H9 (cell line): Measurements from ENCODE around the gene GORASP1. TPM values are rescaled to one million over a fixed set of nuclear protein-coding genes. Genes with fewer than 3 reads are reported as not detected.

ENCODE experiments used
- DNase-seq: peaks from one replicate; pipeline ENCODE4 v3.0.0-alpha.2; 2017
- H2AFZ ChIP-seq: one replicate; pipeline ENCODE4 v1.6.1; 2013; ENCODE audit warnings: mild to moderate bottlenecking, low read length, control low read depth, moderate library complexity
- H2AK5ac ChIP-seq: 2 replicates; pipeline ENCODE4 v1.6.1; 2013; ENCODE audit warnings: low read length, control low read depth, mixed read lengths; ENCODE audit not compliant: insufficient read length
- H2BK120ac ChIP-seq: one replicate; pipeline ENCODE4 v1.6.1; 2013; ENCODE audit warnings: low read depth, mild to moderate bottlenecking, low read length, control low read depth, inconsistent platforms; ENCODE audit not compliant: poor library complexity, severe bottlenecking
- H2BK12ac ChIP-seq: 2 replicates; pipeline ENCODE4 v1.6.1; 2013; ENCODE audit warnings: low read length, control low read depth, mixed read lengths, low read depth; ENCODE audit not compliant: insufficient read length
- H2BK15ac ChIP-seq: 2 replicates; pipeline ENCODE4 v1.6.1; 2013; ENCODE audit warnings: low read depth, low read length, control low read depth
- H2BK20ac ChIP-seq: one replicate; pipeline ENCODE4 v1.6.1; 2013; ENCODE audit warnings: low read depth, mild to moderate bottlenecking, low read length, control low read depth, inconsistent platforms; ENCODE audit not compliant: poor library complexity, severe bottlenecking
- H2BK5ac ChIP-seq: 2 replicates; pipeline ENCODE4 v1.6.1; 2013; ENCODE audit warnings: low read length, control low read depth, mixed read lengths; ENCODE audit not compliant: insufficient read length
- H3K14ac ChIP-seq: 2 replicates; pipeline ENCODE4 v1.6.1; 2013; ENCODE audit warnings: low read length, control low read depth; ENCODE audit not compliant: insufficient read depth
- H3K18ac ChIP-seq: 2 replicates; pipeline ENCODE4 v1.6.1; 2013; ENCODE audit warnings: low read depth, mild to moderate bottlenecking, mixed read lengths, low read length, control low read depth; ENCODE audit not compliant: insufficient read length
- H3K23ac ChIP-seq: 2 replicates; pipeline ENCODE4 v1.6.1; 2013; ENCODE audit warnings: low read length, control low read depth, mixed read lengths, low read depth; ENCODE audit not compliant: insufficient read length
- H3K23me2 ChIP-seq: 2 replicates; pipeline ENCODE4 v1.6.1; 2013; ENCODE audit warnings: low read depth, mild to moderate bottlenecking, mixed read lengths, low read length, control low read depth; ENCODE audit not compliant: insufficient read length, poor library complexity, severe bottlenecking
- H3K27ac ChIP-seq: 2 replicates; pipeline ENCODE4 v1.5.1; 2013; ENCODE audit warnings: low read length, control low read depth, mixed read lengths, low read depth; ENCODE audit not compliant: insufficient read length
- H3K27me3 ChIP-seq: 2 replicates; pipeline ENCODE4 v1.6.1; 2013; ENCODE audit warnings: low read length, control low read depth, inconsistent platforms; ENCODE audit not compliant: insufficient read depth
- H3K4ac ChIP-seq: 2 replicates; pipeline ENCODE4 v1.6.1; 2013; ENCODE audit warnings: low read depth, mild to moderate bottlenecking, control low read depth, inconsistent platforms, low read length, moderate library complexity
- H3K4me1 ChIP-seq: 2 replicates; pipeline ENCODE4 v1.6.1; 2013; ENCODE audit warnings: low read length, control low read depth, inconsistent platforms; ENCODE audit not compliant: insufficient read depth
- H3K4me2 ChIP-seq: 2 replicates; pipeline ENCODE4 v1.6.1; 2013; ENCODE audit warnings: low read length, control low read depth, mixed read lengths; ENCODE audit not compliant: insufficient read length, insufficient read depth
- H3K56ac ChIP-seq: 2 replicates; pipeline ENCODE4 v1.6.1; 2013; ENCODE audit warnings: low read depth, mild to moderate bottlenecking, mixed read lengths, low read length, control low read depth; ENCODE audit not compliant: insufficient read length
- H3K79me1 ChIP-seq: 2 replicates; pipeline ENCODE4 v1.6.1; 2013; ENCODE audit warnings: low read depth, mild to moderate bottlenecking, moderate library complexity, low read length, control low read depth, inconsistent platforms; ENCODE audit not compliant: insufficient read depth, poor library complexity, severe bottlenecking
- H3K79me2 ChIP-seq: 2 replicates; pipeline ENCODE4 v1.6.1; 2013; ENCODE audit warnings: low read length, control low read depth, inconsistent platforms; ENCODE audit not compliant: insufficient read depth
- H3K9ac ChIP-seq: 2 replicates; pipeline ENCODE4 v1.6.1; 2013; ENCODE audit warnings: low read length, control low read depth, mixed read lengths; ENCODE audit not compliant: insufficient read length; ENCODE audit errors: extremely low read depth
- H3K9me3 ChIP-seq: one replicate; pipeline ENCODE4 v1.6.1; 2013; ENCODE audit warnings: low read depth, low read length, inconsistent platforms; ENCODE audit not compliant: control insufficient read depth
- H3T11ph ChIP-seq: one replicate; pipeline ENCODE4 v1.6.1; 2013; ENCODE audit warnings: mild to moderate bottlenecking, low read length, control low read depth, inconsistent platforms
- H4K20me1 ChIP-seq: one replicate; pipeline ENCODE4 v1.6.1; 2013; ENCODE audit not compliant: control insufficient read depth, insufficient read length, insufficient read depth
- H4K5ac ChIP-seq: 2 replicates; pipeline ENCODE4 v1.6.1; 2013; ENCODE audit warnings: low read depth, mild to moderate bottlenecking, mixed read lengths, low read length, control low read depth; ENCODE audit not compliant: insufficient read length
- H4K8ac ChIP-seq: replicated peaks from 2 replicates; pipeline ENCODE4 v1.6.1; 2013; ENCODE audit warnings: low read length, control low read depth, mixed read lengths, low read depth; ENCODE audit not compliant: insufficient read length
- H4K91ac ChIP-seq: 2 replicates; pipeline ENCODE4 v1.6.1; 2013; ENCODE audit warnings: low read depth, mild to moderate bottlenecking, moderate library complexity, mixed read lengths, low read length, control low read depth; ENCODE audit not compliant: insufficient read length
- H3K27ac Mint-ChIP-seq, 3 experiments: 2 replicates in 2 of 3; 3 replicates in 1 of 3; pipeline ENCODE4 v1.8.0; 2020 to 2021; ENCODE audit warnings: mixed read lengths in 3 of 3, mild to moderate bottlenecking in 1 of 3, moderate library complexity in 1 of 3
- H3K27me3 Mint-ChIP-seq: 2 replicates; pipeline ENCODE4 v1.8.0; 2021; ENCODE audit warnings: low read depth, mild to moderate bottlenecking, moderate library complexity, mixed read lengths
- H3K36me3 Mint-ChIP-seq, 3 experiments: 2 replicates in 2 of 3; 3 replicates in 1 of 3; pipeline ENCODE4 v1.8.0; 2020 to 2021; ENCODE audit warnings: low read depth in 3 of 3, mixed read lengths in 3 of 3; ENCODE audit not compliant: insufficient read depth in 1 of 3
- H3K4me1 Mint-ChIP-seq, 2 experiments: 2 replicates each; pipeline ENCODE4 v1.8.0; 2020; ENCODE audit warnings: mixed read lengths in 2 of 2
- H3K4me3 Mint-ChIP-seq, 2 experiments: 2 replicates in 1 of 2; 3 replicates in 1 of 2; pipeline ENCODE4 v1.8.0; 2020 to 2021; ENCODE audit warnings: mild to moderate bottlenecking in 2 of 2, mixed read lengths in 2 of 2, moderate library complexity in 1 of 2
- H3K9me3 Mint-ChIP-seq, 2 experiments: 2 replicates in 1 of 2; 3 replicates in 1 of 2; pipeline ENCODE4 v1.8.0; 2020; ENCODE audit warnings: mild to moderate bottlenecking in 2 of 2, mixed read lengths in 2 of 2, moderate library complexity in 1 of 2
- CTCF ChIP-seq: fragments of 200-600 bp; sonication (generic); conservative IDR thresholded peaks from 3 replicates; pipeline ENCODE4 v1.8.0; 2021; ENCODE audit warnings: antibody characterized with exemption, mild to moderate bottlenecking
- WGBS: extraction: QIAGEN DNeasy Blood & Tissue Kit; methylation state at CpG from one replicate; pipeline ENCODE4 v1.1.7; 2013; ENCODE audit warnings: missing lambda C conversion rate, low lambda C conversion rate, mixed read lengths; ENCODE audit not compliant: insufficient read length; ENCODE audit errors: extremely low coverage; 5-methylcytosine and 5-hydroxymethylcytosine counted together
- total RNA-seq: library from RNA; stranded (reverse); gene quantifications from 2 replicates; pipeline ENCODE4 v1.2.1, GENCODE V29; 2021

The GORASP1 gene
- total RNA-seq, 1 experiment from 2014 or later, result 37.4 TPM

- H3K23ac ChIP-seq, result no peak overlapping the region
- H3K27ac ChIP-seq, result no peak overlapping the region
- Mint-ChIP-seq H3K4me1 (peaks cover 13 to 17% of the 10 kb centered on the region in 2 experiments), H3K4me3 (no peak overlapping the region), H3K27ac (no peak overlapping the region), H3K27me3 (peaks cover 5% of the 10 kb centered on the region; the same call in 1 of the 2 replicates), H3K9me3 (no peaks in the 10 kb centered on the region), H3K36me3 (peaks cover 0 to 2% (median 0%) of the 10 kb centered on the region in 3 experiments; a peak in 2 of 7 replicates)
- no CpG with 5 or more reads among the region's 2 CpGs for WGBS
- H3K4me2 ChIP-seq, result no peak overlapping the region
- no peak overlapping the region for H3T11ph ChIP-seq
- H4K5ac ChIP-seq, result no peak overlapping the region
- no peak overlapping the region for H3K9ac ChIP-seq
- no peak overlapping the region for H2AFZ ChIP-seq
- no peaks in the 10 kb centered on the region for H4K20me1 ChIP-seq
- TF ChIP-seq CTCF, result no peak
- H2BK120ac ChIP-seq, result no peak overlapping the region
- H2BK5ac ChIP-seq, result no peak overlapping the region
- H3K56ac ChIP-seq, result no peak overlapping the region
- no peaks in the 10 kb centered on the region for H3K4me1 ChIP-seq
- H2BK20ac ChIP-seq, result no peak overlapping the region
- H3K14ac ChIP-seq, result no peak overlapping the region
- H3K23me2 ChIP-seq, result no peaks in the 10 kb centered on the region
- H3K27me3 ChIP-seq, result no peaks in the 10 kb centered on the region
- no peak overlapping the region for H3K18ac ChIP-seq
- H3K9me3 ChIP-seq, result no peaks in the 10 kb centered on the region
- no peak overlapping the region for H3K4ac ChIP-seq
- H3K79me1 ChIP-seq, result no peaks in the 10 kb centered on the region
- H3K79me2 ChIP-seq, result peaks cover 8% of the 10 kb centered on the region; the same call in 1 of the 2 replicates
- DNase-seq, result no peak
- no peak overlapping the region for H2BK12ac ChIP-seq
- H4K91ac ChIP-seq, result no peak overlapping the region
- H2AK5ac ChIP-seq, result no peak overlapping the region
- H2BK15ac ChIP-seq, result no peak overlapping the region
- no peak overlapping the region for H4K8ac ChIP-seq
Observed at GRCh38 chr3:39053696-39054095, 53.7 kb downstream of the GORASP1 start.
